GM19397 (cell line): ENCODE results near the gene CD300C.
"Not testable (repeated sequence)": the region's sequence is repeated elsewhere in the genome, so short reads cannot be mapped to it uniquely, and the experiment has no call there.

Source experiments
- ATAC-seq: cut with Tn5 transposase; IDR thresholded peaks from one replicate; pipeline ENCODE4 v1.9.1; 2021; ENCODE audit warnings: mild to moderate bottlenecking, moderate library complexity; ENCODE audit not compliant: unreplicated experiment

CD300C gene

GRCh38 chr17:74545843-74546230 is at the start of gene CD300C:
Gene CD300C, minus strand, starts transcription at chr17:74546115. Its CDS starts 333 bp downstream, at chr17:74545782.
- ATAC-seq: no peak

- no peak for ATAC-seq
These were observed 49.3 kb upstream of the CD300C start for GRCh38 chr17:74595037-74595750.

GRCh38 chr17:74592087-74592990 is 46.4 kb upstream of the CD300C start, which contains the start of gene CD300LD:
Gene CD300LD, minus strand, starts transcription at chr17:74592283. Its CDS starts 81 bp downstream, at chr17:74592202.
- ATAC-seq: no peak

- no peak for ATAC-seq
These were observed 45.6 kb upstream of the CD300C start for GRCh38 chr17:74591503-74591902.

GRCh38 chr17:74585711-74586110 is 39.8 kb upstream of the CD300C start:
- no peak for ATAC-seq

- ATAC-seq: no peak
These were observed 38.6 kb upstream of the CD300C start for GRCh38 chr17:74584292-74585060.

GRCh38 chr17:74582633-74583032 is 36.7 kb upstream of the CD300C start:
- ATAC-seq: no peak

GRCh38 chr17:74579900-74580299 is 34.0 kb upstream of the CD300C start:
- ATAC-seq: no peak

- ATAC-seq: no peak
These were observed 33.1 kb upstream of the CD300C start for GRCh38 chr17:74578979-74579378.

- no peak for ATAC-seq
These were observed 28.7 kb upstream of the CD300C start for GRCh38 chr17:74574489-74575142.

GRCh38 chr17:74573635-74574034 is 27.7 kb upstream of the CD300C start:
- not testable (repeated sequence) for ATAC-seq

GRCh38 chr17:74573169-74573568 is 27.3 kb upstream of the CD300C start:
- ATAC-seq: no peak

GRCh38 chr17:74571621-74572270 is 25.8 kb upstream of the CD300C start:
- no peak for ATAC-seq

GRCh38 chr17:74569020-74570003 is 23.4 kb upstream of the CD300C start:
- ATAC-seq: no peak

GRCh38 chr17:74568106-74568873 is 22.4 kb upstream of the CD300C start:
- no peak for ATAC-seq

- ATAC-seq: no peak
These were observed 21.5 kb upstream of the CD300C start, which contains the start of gene CD300H for GRCh38 chr17:74567397-74567796. Gene CD300H, minus strand, starts transcription at chr17:74567509.

GRCh38 chr17:74566132-74566753 is 20.3 kb upstream of the CD300C start:
- no peak for ATAC-seq

GRCh38 chr17:74565126-74565525 is 19.2 kb upstream of the CD300C start:
- no peak for ATAC-seq
